Measurements from ENCODE around the gene ZNF695.
"Not testable (repeated sequence)": the region's sequence is repeated elsewhere in the genome, so short reads cannot be mapped to it uniquely, and the experiment has no call there.

The ZNF695 gene

DNA sequence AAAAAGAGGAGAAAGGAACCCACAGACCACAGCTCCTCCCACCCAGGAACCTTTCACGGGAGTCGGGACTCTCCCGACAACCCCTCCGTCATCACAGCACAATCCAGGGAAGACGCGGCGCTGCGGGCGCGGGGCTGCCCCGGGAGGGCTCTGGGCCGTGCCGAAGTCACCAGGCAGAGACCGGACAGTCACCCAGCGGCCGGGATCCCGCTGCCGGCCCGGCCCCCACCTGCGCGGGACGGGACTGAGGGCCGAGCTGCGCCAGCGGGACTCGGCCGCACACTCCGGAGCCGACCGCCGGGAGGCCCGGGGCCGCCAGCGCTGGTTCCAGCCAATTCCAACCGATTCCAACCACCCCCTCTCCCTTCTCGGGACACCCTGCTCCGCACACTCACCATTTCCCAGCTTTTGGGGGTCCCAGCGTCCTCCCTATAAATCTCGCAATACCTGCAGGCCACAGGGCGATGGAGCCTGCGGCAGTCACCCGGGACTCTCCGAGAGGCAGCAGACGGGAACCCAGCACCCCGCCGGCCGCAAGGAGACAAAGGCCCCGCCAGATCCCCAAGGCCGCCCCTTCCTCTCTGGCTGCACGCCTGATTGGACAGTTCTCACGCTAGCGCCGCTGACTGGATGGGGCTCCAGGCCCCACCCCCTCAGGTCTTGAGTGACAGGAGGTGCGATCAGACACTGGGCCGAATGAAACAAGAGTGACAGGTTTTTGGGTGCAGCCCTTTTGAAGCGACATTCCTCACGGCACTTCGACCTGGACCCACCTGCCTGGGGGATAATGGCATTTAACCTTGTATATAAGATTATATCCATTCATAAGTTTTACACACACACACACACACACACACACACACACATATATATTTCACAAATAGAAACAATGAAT is at the start of gene ZNF695:
TSS of gene ZNF695 (minus strand) at position 547 of the 895 bp plus-strand sequence. CDS start at position 398, 149 bp downstream.
- peak; percentile 90 to 96 for DNase-seq

DNA sequence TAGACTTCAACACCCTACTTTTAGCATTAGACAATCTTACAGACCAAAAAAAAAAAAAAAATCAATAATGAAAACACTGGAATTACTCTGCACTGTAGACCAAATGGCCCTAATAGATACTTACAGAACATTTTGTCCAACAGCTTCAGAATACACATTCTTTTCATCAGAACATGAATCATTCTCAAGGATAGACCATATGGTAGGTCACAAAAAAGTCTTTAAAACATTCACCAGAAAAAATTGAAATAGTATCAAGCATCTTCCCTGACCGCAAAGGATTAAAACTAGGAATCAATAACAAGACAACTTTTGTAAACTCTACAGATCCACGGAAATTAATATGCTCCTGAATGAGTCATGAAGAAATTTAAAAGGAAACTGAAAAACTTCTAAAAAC is 48.2 kb upstream of the ZNF695 start:
- no peak for DNase-seq

DNA sequence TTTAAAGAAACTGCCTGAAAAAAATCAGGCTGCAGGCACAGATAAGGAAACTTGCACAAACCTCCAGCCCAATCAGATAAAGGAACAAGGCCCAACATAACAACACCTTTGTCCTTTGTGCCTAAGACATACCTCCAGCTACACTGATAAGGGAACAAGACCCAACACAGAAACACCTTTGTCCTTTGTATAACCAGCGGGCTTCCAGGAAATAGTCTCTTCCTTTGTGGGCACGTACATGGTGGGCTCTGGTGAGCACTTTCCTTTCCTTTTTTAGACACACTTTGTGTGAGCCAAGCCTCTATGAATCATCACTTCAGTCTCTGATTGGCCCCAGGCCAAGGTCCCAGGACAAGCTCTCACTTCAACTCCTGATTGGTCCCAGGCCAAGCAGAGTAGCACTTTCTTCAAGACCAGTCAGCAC is 47.1 kb upstream of the ZNF695 start:
- DNase-seq: no peak

DNA sequence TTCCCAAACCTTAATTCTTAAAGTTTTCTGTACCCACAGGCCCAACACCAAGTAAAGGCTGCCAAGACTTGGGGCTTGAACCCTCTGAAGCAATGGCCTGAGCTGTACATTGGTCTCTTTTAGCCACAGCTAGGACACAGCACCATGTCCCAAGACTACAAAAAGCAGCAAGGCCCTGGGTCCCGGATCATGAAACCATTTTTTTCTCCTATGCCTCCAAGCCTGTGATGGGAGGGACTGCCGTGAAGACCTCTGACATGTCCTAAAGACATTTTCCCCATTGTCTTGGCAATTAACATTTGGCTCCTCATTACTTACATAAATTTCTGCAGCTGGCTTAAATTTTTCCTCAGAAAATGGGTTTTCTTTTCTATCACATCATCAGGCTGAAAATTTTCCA is 39.8 kb upstream of the ZNF695 start:
- no peak for DNase-seq

DNA sequence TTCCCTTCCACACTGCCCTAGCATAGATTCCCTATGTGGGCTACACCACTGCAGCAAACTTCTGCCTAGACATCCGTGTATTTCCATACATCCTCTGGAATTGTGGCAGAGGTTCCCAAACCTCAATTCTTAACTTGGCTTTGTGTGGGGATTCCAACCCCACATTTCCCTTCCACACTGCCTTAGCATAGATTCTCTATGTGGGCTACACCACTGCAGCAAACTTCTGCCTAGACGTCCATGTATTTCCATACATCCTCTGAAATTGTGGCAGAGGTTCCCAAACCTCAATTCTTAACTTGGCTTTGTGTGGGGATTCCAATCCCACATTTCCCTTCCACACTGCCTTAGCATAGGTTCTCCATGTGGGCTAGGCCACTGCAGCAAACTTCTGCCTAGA is 39.4 kb upstream of the ZNF695 start:
- no peak for DNase-seq

DNA sequence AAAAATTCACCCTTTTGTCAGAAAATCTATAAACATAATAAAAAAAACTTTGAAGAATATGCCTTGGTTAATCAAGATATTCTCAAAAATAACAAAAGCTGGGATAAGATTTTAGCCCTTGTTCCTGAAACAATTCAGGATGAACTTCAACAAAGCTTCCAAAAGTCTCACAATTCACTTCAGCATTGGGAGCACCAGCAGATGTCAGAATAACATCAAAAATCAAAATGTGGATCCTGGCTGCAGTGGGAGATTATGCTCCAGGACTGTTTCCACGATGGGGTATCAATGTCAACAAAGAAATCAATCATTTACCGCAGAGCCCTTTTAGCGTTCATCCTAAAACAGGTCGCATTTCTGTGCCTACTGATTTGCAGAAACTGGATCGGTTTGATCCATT is 35.5 kb upstream of the ZNF695 start:
- DNase-seq: no peak

DNA sequence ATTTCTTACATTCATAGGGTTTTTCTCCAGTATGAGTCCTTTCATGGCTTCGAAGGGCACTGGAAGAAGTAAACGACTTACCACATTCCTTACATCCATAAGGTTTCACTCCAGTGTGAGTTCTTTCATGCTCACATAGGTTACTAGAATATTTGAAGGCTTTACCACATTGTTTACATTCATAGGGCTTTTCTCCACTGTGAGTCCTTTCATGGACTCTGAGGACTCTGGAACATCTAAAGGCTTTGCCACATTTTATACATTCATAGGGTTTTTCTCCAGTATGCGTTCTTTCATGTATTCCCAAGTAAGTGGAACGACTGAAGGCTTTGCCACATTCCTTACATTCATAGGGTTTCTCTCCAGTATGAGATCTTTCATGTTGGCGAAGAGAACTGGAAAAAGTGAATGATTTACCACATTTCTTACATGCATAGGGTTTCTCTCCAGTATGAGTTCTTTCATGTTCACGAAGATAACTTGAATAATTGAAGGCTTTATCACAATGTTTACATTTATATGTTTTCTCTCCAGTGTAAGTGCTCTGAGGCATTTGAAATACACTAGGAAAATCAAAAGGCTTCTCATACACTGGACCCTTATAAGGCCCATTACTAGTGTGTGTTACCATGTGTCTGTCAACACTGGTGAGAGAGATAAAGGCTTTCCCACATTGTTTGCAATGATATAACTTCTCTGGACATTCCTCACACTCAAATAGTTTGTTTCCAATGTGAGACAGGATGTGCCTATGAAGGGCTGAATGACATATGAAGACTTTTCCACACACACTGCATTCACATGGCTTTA is 29.9 kb upstream of the ZNF695 start:
- no peak for DNase-seq

DNA sequence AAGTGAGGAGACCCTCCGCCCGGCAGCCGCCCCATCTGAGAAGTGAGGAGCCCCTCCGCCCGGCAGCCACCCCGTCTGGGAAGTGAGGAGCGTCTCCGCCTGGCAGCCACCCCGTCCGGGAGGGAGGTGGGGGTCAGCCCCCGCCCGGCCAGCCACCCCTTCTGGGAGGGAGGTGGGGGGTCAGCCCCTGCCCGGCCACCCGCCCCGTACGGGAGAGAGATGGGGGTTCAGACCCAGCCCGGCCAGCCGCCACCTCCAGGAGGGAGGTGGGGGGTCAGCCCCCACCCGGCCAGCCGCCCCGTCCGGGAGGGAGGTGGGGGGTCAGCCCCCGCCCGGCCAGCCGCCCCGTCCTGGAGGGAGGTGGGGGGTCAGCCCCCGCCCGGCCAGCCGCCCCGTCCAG is 24.4 kb upstream of the ZNF695 start:
- DNase-seq: not testable (repeated sequence)

DNA sequence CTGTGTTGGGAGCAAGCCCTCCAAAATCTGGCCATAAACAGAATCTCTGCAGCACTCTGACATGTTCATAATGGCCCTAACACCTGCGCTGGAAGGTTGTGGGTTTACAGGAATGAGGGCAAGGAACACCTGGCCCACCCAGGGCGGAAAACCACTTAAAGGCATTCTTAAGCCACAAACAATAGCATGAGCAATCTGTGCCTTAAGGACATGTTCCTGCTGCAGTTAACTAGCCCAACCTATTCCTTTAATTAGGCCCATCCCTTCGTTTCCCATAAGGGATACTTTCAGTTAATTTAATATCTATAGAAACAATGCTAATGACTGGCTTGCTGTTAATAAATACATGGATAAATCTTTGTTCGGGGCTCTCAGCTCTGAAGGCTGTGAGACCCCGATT is 16.8 kb upstream of the ZNF695 start:
- not testable (repeated sequence) for DNase-seq

DNA sequence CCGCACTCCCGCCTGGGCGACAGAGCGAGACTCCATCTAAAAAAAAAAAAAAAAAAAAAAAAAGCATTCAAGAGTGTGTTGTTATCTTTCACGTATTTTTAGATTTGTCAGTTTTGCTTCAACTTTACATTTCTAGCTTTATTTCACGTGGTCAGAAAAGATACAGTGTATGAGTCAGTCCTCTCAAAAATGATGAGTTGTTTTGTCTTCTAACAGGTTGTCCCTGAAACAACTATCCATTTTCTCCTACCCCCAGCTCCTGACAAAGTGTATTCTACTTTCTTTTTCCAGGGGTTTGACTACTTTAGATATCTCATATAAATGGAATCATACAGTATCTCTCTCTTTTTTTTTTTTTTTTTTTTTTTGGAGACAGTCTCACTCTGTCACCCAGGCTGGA is 5.5 kb upstream of the ZNF695 start:
- no peak for DNase-seq

DNA sequence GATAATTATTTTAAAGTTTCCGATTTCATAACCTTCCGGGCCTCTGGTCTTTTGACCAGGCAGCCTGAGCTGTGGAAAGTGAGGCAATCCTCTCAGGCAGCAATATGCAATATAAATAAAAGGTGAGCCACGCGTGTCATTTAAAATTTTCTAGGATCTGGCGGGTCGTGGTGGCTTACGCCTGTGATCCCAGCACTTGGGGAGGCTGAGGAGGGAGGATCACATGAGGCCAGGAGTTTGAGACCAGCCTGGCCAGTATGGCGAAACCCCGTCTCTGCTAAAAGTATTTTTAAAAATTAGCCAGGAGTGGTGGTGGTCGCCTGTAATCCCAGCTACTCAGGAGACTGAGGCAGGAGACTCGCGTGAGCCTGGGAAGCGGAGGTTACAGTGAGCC is 546 bp upstream of the ZNF695 start:
- no peak for DNase-seq

DNA sequence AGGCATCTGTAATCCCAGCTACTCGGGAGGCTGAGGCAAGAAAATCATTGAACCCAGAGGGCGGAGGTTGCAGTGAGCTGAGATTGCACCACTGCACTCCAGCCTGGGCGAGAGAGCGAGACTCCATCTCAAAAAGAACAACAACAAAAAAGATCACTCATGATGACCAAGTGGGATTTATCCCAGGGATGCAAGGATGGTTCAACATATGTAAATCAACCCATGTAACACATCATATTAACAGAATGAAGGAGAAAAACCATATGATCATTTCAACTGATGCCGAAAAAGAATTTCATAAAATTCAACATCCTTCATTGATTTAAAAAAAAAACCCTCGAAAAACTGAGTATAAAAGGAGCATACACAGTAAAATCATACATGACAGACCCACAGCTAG is 3.8 kb downstream of the ZNF695 start:
- DNase-seq: not testable (repeated sequence)

DNA sequence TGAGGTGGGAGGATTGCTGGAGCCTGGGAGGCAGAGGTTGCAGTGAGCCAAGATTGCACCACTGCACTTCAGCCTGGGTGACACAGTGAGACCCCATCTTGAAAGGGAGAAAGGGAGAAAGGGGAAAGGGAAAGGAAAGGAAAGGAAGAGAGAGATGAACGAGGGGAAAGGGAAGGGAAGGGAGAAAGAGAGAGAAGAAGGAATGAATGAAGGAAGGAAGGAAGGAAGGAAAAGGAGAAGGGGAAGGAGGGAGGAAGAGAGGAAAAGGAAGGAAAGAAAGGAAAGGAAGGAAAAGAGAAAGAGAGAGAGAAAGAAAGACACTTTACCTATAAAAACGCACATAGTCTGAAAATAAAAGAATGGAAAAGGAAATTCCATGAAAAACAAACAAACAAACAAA is 18.0 kb downstream of the ZNF695 start:
- DNase-seq: no peak

DNA sequence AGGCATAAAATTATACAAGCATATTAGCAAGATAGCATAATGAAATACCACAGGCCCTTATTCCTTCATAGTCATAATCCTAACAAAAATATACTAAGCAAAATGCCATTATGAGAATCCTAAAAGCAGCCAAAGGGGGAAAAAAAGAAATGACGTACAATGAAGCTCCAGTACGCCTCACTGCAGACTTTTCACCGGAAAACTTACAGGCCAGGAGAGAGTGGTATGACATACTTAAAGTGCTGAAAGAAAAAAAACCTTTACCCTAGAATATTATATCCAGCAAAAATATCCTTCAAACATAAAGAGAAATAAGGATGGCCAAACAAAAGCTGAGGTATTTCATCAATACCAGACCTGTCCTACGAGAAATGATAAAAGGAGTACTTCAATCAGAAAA is 19.5 kb downstream of the ZNF695 start:
- DNase-seq: no peak

DNA sequence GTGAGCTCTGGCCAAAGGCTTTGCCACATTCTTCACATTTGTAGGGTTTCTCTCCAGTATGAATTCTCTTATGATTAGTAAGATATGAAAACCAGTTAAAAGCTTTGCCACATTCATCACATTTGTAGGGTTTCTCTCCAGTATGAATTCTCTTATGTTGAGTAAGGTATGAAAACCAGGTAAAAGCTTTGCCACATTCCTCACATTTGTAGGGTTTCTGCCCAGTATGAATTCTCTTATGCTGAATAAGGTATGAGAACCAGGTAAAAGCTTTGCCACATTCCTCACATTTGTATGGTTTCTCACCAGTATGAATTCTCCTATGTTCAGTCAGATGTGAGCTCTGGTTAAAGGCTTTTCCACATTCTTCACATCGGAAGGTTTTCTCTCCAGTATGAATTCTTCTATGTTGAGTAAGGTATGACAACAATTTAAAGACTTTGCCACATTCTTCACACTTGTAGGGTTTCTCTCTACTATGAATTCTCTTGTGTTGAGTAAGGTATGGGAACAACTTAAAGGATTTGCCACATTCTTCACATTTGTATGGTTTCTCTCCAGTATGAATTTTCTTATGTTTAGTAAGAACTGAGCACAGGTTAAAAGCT is 20.7 kb downstream of the ZNF695 start:
- no peak for DNase-seq

DNA sequence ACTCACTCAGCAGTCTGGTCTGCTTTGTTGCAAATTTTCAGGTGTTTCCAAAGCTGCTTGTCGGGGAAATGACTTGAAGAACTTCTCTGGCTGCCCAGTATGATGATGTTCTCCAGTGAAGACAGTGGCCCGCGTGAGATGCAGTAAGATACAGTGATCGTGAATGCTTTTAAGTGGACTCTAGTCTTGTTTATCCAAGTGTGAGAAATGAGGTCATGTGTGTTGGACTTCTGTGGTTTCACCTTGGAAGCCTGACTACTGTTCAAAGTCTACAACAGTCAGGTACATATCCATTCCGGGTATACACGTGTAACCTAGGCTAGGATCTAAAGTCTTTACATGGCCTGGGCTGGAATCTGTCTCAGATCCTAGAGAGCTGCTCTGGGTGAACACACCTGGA is 29.1 kb downstream of the ZNF695 start:
- no peak for DNase-seq

DNA sequence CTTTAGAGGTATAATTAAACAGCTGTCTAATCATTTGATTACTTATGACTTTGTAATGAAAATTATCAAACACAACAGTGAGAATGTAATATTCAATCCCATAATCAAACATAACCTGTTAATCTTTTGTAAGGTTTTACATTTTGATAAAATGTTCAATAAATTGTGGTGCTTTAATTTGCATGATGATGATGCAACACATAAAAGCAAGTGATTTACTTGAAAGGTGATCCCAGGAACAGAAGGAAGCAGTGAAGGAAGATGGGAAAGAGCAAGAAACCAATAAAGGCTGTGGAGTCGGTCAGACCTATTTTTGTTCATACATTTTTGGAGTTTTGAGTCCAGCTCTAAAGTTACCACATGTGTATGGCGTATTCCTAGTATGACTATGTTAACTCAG is 29.6 kb downstream of the ZNF695 start:
- DNase-seq: no peak

DNA sequence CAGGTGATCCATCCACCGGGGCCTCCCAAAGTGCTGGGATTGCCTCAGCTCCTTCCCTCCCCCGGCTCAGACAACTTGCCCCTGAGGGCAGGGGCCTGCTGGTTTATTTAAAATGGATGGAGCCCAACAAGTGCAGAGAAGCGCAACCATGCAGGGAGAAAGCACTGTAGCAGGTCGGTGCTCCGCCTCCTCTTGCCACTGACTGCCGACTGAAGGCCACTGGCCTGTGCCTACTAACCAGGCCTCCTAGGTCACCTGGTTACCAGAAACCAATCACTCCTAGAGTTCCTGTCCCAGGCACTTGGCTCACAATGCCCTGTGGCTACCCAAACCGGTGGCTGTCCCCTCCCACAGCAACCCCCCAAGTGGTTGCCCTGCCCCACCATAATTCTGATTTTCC is 35.9 kb downstream of the ZNF695 start:
- DNase-seq: no peak

DNA sequence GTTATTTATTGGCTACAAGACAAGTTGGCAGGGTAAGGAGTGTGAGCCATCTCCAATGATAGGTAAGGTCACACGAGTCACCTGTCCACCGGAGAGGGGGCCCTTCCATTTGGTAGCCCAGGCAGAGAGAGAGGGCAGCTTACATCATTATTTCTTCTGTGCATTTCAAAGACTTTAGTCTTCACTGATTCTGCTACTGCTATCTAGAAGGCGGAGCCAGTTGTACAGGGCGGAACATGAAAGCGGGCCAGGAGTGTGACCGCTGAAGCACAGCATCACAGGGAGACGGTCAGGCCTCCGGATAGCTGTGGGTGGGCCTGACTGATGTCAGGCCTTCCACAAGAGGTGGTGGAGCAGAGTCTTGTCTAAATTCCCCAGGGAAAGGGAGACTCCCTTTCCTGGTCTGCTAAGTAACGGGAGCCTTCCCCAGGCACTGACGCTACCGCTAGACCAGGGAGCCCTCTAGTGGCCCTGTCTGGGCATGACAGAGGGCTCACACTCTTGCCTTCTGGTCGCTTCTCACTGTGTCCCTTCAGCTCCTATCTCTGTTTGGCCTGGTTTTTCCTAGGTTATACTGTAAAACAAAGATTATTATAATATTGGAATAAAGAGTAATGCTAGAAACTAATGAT is 36.7 kb downstream of the ZNF695 start:
- peak; percentile 56 to 64 for DNase-seq

DNA sequence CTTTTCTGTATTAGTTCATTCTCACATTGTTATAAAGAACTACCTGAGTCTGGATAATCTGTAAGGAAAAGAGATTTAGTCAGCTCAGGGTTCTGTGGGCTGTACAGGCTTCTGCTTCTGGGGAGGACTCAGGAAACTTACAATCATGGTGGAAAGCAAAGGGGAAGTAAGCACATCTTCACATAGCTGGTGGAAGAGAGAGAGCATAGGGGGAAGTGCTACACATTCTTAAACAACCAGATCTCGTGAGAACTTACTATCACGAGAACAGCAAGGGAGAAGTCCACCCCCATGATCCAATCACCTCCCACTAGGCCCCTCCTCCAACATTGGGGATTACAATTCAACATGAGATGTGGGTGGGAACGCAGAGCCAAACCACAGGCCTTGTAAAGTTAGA is 38.2 kb downstream of the ZNF695 start:
- DNase-seq: no peak

DNA sequence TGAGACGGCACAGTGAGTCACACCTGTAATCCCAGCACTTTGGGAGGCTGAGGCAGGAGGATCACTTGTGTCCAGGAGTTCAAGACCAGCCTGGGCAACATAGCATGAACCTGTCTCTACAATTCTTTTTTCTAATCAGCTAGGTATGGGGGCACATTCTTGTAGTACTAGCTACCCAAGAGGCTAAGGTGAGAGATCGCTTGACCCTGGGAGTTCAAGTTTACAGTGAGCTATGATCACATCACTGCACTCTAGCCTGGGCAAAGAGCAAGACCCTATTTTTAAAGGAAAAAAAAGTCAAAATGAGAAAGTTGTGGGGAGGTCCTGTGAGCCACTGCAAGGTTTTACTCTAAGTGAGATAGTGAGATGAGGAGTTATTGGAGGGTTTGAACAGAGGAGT is 41.4 kb downstream of the ZNF695 start:
- no peak for DNase-seq

DNA sequence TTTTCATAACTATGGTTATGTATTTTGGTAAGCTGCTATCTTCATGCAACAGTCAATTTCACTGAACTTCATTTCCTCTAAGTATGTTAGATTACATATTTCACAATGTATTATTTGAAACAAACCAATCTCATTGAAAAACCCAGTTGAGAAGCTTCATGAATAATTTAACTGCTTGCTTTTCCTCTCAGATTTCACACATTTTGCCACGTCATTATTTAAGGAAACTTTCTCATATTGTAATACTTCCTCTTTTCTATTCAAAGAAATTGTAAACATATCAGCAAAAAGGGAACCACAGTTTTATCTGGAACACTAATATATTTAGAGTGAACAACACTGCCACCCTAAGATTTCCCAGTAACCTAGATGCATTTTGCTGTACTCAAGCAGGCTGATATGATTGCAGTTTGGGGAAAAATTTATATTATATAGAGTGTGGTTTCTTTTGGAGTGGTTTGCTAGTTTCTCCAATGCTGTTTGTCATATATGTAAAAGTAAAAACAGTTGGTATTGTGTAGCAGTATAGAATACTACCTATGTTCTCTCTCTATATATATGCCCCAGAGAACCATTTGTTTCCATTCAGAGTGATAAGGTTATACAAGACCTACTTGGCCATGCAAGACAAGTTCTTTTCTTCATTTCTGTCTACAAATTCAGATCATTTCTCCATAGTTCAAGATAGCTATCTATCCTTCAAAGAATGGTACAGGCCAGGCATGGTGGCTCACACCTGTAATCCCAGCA is 47.7 kb downstream of the ZNF695 start:
- DNase-seq: no peak

Data from NCI-H526 (cell line).